GM12892 (cell line): Measurements from ENCODE around the gene MRM2.

Experiments
- DNase-seq: peaks from one replicate; pipeline ENCODE4 v3.0.0; 2011; ENCODE audit not compliant: insufficient read length
- FAIRE-seq: peaks from 2 replicates; lab custom pipeline; 2011; peaks lifted over from hg19 to GRCh38; lab: Jason Lieb, UNC
- POLR2A ChIP-seq: IDR thresholded peaks from 2 replicates; pipeline ENCODE4 v1.6.1; 2011; ENCODE audit warnings: low read depth, low read length, control low read depth
- POLR2AphosphoS5 ChIP-seq: IDR thresholded peaks from 2 replicates; pipeline ENCODE4 v1.6.1; 2011; ENCODE audit warnings: low read depth, low read length, control low read depth
- TAF1 ChIP-seq: IDR thresholded peaks from 2 replicates; pipeline ENCODE4 v1.6.1; 2011; ENCODE audit warnings: low read depth, mild to moderate bottlenecking, control low read depth, low read length, borderline replicate concordance

The MRM2 gene

GRCh38 chr7:2215851-2216250, 26.2 kb downstream of the MRM2 start:
- no peak for DNase-seq
- no peak for FAIRE-seq
- TF ChIP-seq TAF1 (no peak), POLR2AphosphoS5 (no peak), POLR2A (no peak)

- no peak for TF ChIP-seq POLR2AphosphoS5
- FAIRE-seq: no peak
- no peak for DNase-seq
Observed at GRCh38 chr7:2214636-2215035, 27.4 kb downstream of the MRM2 start.

GRCh38 chr7:2213551-2214215, 28.3 kb downstream of the MRM2 start:
- no peak for FAIRE-seq
- TF ChIP-seq TAF1 (no peak), POLR2A (no peak), POLR2AphosphoS5 (no peak)
- DNase-seq: no peak

DNA sequence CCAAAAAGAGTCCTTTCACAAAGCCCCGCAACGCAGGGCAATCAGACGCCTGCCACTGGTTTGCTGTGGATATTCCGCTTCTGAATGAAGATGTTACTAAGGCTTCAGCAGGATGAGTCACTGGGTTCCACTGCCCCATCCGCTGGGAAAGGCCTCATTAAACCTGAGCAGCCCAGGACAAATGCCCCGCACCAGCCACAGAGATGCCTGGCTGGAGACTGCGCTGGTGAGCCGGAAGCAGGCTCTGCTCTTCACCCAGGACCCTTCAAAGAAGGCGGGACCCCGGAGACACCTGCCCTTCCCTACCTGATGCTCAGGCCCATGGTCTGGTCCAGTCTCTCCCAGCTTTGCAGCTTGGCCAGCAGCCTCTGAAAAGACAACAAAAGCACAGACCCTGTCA, 29.1 kb downstream of the MRM2 start:
- TF ChIP-seq POLR2A (no peak), POLR2AphosphoS5 (no peak), TAF1 (no peak)
- DNase-seq (no peak), FAIRE-seq (no peak)

- TF ChIP-seq POLR2A (no peak), TAF1 (no peak), POLR2AphosphoS5 (no peak)
- FAIRE-seq (no peak), DNase-seq (no peak)
Observed at GRCh38 chr7:2211926-2212325, 30.1 kb downstream of the MRM2 start.

- TF ChIP-seq TAF1 (no peak), POLR2A (0 out of 2 replicates have a peak, but pooled peaks have one; percentile 15), POLR2AphosphoS5 (no peak)
- DNase-seq (no peak), FAIRE-seq (no peak)
Observed at GRCh38 chr7:2211259-2211880, 30.6 kb downstream of the MRM2 start.

GRCh38 chr7:2210551-2211258, 31.3 kb downstream of the MRM2 start:
- TF ChIP-seq POLR2AphosphoS5 (no peak), TAF1 (no peak), POLR2A (no peak)
- DNase-seq (no peak), FAIRE-seq (no peak)

GRCh38 chr7:2209961-2210323, 32.1 kb downstream of the MRM2 start:
- no peak for FAIRE-seq
- no peak for DNase-seq
- no peak; the same call in 1 of the 2 replicates for TF ChIP-seq POLR2AphosphoS5
- no peak for TF ChIP-seq POLR2A
- no peak for TF ChIP-seq TAF1

DNA sequence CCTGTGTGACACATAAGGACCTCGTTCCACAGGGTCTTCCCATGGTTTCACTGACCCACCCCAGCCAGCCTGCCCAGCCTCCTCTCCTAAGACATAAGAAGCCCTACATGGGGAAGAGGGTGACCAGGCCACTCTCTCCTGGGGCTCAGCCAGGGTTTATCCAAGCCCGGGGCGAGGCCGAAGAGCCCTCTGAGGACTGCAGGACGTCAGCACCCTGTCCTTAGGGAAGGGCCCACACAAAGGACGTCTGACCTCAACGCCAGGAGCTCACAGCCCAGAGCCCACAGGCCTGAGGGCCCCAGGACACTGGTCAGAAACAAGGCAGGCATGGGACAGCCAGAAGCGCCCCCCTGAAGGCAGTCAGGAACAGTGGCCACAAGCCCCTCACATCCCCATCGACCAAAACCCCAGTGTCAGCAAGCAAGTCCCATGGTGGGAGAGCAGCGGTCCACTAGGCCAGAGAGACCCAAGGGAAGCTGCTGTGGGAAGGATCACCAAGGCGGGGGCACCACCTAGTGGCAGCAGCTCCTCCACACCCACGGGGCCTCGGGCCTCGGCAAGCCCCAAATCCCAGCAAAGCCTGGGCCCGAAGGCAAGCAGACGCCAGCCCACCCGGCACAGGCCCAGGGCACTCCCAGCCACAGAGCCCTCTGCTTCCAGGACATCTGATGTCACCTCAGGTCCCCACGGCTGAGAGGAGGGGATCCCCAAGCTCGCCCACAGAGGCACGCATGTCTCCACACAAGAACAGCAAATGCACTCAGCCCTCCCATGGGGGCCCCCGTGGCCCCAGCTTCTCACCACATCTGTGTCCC, 32.7 kb downstream of the MRM2 start:
- DNase-seq (peak; percentile 80), FAIRE-seq (peak; percentile 79)
- no peak for TF ChIP-seq TAF1
- peak; percentile 25; the same call in 1 of the 2 replicates for TF ChIP-seq POLR2AphosphoS5

DNA sequence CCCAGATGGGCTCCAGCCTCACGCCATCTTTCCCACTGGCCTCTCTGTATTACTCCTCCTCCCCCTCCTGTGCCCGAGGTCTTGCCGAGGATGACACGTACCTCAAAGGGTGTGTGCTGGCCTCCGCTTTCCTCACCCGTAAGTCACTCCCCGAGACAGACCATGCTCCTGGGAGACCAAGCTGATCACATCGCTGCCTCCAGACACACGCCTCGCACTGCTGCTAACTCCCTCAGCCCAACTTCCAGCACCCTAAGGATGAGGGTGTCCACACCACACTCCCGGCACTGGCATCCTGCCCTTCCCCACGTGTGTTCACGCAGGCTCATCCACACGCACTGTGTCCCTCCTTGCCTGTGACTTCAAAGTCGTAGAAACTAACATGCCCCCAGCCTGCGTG, 33.3 kb downstream of the MRM2 start:
- FAIRE-seq (no peak), DNase-seq (no peak)
- TF ChIP-seq POLR2A (no peak), POLR2AphosphoS5 (no peak), TAF1 (no peak)
